LNCaP clone FGC (cell line): ENCODE measurements around the gene SUSD6.
A peak's percentile ranks its signal among the peaks of the same experiment; 100 is the strongest.

Source experiments
- DNase-seq: peaks from one replicate; pipeline ENCODE4 v3.0.0-alpha.2; 2011; ENCODE audit warnings: low read depth
- H3K4me3 ChIP-seq: 2 replicates; pipeline ENCODE4 v1.5.1; 2011; ENCODE audit warnings: mild to moderate bottlenecking, low read depth, low read length, control low read depth
- CTCF ChIP-seq: IDR thresholded peaks from 2 replicates; pipeline ENCODE4 v1.5.1; 2012; ENCODE audit warnings: mild to moderate bottlenecking; ENCODE audit not compliant: control insufficient read depth, insufficient read depth; ENCODE audit errors: extremely low read depth

SUSD6 gene

DNA sequence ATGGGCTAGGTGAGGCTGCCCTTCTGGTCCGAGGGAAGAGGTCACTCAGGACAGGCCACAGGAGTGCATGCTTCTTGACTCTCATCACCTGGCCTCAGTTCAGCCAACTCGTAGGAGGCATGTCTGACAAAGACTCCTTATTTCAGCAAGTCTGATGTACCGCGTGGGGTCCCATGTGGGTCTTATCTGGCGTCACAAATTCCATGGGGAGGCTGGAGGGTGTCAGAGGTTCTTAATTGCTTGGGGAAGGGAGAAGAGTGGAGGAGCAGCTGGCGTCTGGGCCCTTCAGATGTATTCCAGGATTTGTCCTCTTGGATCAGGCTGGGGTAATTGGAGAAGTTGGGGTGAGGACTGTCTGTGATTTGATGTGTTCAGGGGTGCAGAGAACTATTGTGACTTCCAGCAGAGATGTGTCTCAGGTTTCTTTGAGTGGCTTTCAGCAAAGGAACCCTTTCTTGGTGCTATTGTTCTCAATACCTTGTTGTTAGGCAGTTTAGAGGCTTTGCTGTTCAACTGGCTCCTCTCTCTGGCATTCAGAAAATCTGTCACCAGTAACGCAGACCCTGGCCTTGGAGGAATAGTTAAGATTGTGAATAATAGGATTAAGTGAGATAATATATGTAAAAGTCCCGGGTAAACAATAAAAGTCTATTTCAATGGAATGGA, 60.1 kb downstream of the SUSD6 start:
- no peak overlapping the region for H3K4me3 ChIP-seq
- no peak for DNase-seq
- no peak for TF ChIP-seq CTCF

DNA sequence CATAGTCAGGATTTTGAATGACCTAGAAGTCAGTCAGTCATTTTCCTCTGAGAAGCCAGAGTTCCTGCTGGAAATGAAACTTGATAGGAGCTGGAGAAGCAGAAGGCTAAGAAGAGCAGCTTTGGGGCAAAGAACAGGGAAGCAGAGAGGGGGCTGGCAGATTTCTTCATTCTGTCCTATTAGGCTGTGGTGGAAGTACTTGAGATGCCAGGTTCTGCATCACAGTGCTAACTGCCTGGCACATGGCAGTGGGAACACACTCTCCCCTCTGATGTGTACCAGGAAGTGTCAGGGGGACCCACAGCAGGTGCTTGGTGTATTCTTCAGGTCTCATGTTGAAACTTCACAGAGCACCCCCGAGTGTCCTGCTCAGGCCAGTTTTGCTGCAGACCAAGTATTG, 61.0 kb downstream of the SUSD6 start:
- no peak for DNase-seq
- H3K4me3 ChIP-seq: no peak overlapping the region
- TF ChIP-seq CTCF: no peak

DNA sequence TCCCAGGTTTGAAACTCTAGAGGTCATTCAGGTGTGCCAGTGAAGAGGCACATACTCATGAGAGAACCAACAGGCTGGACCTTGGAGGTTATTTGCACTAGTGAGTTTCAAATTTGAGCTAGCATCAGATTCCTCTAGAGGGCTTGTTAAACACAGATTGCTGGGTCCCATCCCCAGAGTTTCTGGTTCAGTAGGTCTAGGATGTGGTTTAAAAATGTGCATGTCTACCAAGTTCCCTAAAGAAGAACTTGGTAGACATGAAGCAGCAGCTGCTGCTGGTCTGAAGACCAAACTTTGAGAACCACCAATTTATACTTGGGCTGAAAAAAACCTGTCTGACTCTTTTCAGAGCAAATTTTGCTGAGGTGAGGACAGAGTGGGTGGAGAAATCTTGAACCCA, 61.7 kb downstream of the SUSD6 start:
- no peak for TF ChIP-seq CTCF
- no peak overlapping the region for H3K4me3 ChIP-seq

DNA sequence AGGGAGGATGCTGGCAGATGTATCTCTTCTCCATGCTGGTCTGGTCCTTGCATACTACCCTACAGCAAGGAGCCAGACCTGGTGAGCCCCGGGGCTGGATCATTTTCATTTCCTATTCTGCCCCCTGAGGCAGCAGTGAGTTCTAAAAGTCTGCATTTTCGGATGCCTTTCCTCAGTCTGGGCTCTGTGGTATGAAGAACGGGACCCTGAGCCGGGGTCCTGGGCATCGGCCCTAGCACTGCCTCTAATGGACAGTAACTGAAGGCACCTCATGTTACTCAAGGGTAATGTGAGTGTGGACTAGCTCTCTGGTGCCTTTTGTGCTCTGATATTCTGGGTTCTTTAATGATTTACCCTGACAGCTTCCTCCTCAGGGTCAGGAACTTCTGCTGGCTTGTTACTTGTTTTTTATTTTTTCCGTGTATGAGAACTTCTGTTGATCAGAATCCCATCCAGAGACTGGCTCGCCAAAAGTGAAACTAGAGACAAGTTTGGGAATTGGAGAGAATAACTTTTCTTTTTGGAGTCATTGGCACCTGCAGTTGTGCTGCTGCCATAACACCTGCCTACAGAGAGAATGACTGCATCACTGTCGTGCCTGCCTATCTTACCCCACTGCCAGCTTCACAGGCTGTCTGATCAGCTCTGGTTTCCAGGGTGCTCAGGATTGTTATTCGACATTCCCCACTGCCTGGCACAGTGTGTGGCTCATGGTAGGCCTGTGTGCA, 62.3 kb downstream of the SUSD6 start:
- no peak for DNase-seq
- no peak for TF ChIP-seq CTCF

More for the DNA sequence above, 61.7 kb downstream of the SUSD6 start:
- no peak for DNase-seq

DNA sequence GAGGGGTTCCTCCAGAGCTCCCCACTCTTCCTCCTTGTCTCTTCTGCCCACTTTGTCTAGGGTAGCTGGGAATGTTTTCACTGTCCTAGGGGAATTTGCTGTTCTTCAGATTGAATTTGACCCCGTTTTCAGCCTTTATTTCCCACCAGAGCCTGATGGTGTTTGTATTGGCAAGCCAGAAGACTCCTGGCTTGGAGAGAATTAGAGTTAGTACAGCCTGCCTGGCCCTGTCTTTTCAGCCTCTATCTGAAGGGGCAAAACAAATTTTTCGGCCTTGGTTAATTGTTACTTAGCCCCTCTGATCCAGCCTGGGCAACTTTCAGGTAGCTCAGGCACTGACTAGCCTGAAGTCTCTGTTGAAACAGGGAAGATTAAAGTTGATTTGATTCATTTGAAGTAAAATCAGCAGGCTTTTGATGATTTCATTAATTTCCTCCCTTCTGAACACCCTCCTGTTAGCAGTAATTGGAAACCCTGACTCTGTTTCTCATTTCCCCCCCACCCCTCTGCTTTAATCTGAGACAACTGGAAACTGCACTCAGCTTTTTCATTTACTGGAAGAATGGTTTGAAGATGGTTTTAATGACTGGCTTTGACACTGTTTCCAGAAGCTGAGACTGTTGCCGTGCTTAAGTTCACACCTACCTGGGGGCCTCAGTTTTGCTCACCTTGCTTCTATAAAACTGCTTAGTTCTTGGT, 63.3 kb downstream of the SUSD6 start:
- no peak for DNase-seq
- H3K4me3 ChIP-seq: no peak overlapping the region
- no peak for TF ChIP-seq CTCF

More for the DNA sequence above, 62.3 kb downstream of the SUSD6 start:
- no peak overlapping the region for H3K4me3 ChIP-seq

DNA sequence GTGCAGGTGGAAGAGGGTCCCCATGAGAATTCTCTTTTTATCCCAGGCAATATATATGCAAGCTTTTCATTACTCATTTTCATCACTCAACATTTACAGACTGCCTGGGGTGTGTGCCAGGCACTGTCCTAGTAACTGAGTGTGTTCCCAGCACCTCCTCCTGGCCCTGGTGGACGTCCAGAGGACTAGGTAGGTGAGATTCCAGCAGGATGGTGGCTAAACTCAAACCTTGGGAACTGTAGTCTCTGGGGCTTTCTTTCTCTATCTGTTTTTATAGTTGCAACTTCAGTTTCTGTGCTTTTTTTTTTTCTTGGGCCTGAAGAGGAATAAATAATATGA, 63.8 kb downstream of the SUSD6 start:
- TF ChIP-seq CTCF: 0 out of 2 replicates have a peak, but pooled peaks have one; percentile 10
- no peak overlapping the region for H3K4me3 ChIP-seq
- peak; percentile 31 for DNase-seq
